H9 (cell line): ENCODE data around the gene IL17RA. TPM values are rescaled to one million over a fixed set of nuclear protein-coding genes. Genes with fewer than 3 reads are reported as not detected.
"Not testable (repeated sequence)": the region's sequence is repeated elsewhere in the genome, so short reads cannot be mapped to it uniquely, and the experiment has no call there.

Experiments used
- DNase-seq: peaks from one replicate; pipeline ENCODE4 v3.0.0-alpha.2; 2017
- H2AFZ ChIP-seq: one replicate; pipeline ENCODE4 v1.6.1; 2013; ENCODE audit warnings: mild to moderate bottlenecking, low read length, control low read depth, moderate library complexity
- H2AK5ac ChIP-seq: 2 replicates; pipeline ENCODE4 v1.6.1; 2013; ENCODE audit warnings: low read length, control low read depth, mixed read lengths; ENCODE audit not compliant: insufficient read length
- H2BK120ac ChIP-seq: one replicate; pipeline ENCODE4 v1.6.1; 2013; ENCODE audit warnings: low read depth, mild to moderate bottlenecking, low read length, control low read depth, inconsistent platforms; ENCODE audit not compliant: poor library complexity, severe bottlenecking
- H2BK12ac ChIP-seq: 2 replicates; pipeline ENCODE4 v1.6.1; 2013; ENCODE audit warnings: low read length, control low read depth, mixed read lengths, low read depth; ENCODE audit not compliant: insufficient read length
- H2BK15ac ChIP-seq: 2 replicates; pipeline ENCODE4 v1.6.1; 2013; ENCODE audit warnings: low read depth, low read length, control low read depth
- H2BK20ac ChIP-seq: one replicate; pipeline ENCODE4 v1.6.1; 2013; ENCODE audit warnings: low read depth, mild to moderate bottlenecking, low read length, control low read depth, inconsistent platforms; ENCODE audit not compliant: poor library complexity, severe bottlenecking
- H2BK5ac ChIP-seq: 2 replicates; pipeline ENCODE4 v1.6.1; 2013; ENCODE audit warnings: low read length, control low read depth, mixed read lengths; ENCODE audit not compliant: insufficient read length
- H3K14ac ChIP-seq: 2 replicates; pipeline ENCODE4 v1.6.1; 2013; ENCODE audit warnings: low read length, control low read depth; ENCODE audit not compliant: insufficient read depth
- H3K18ac ChIP-seq: 2 replicates; pipeline ENCODE4 v1.6.1; 2013; ENCODE audit warnings: low read depth, mild to moderate bottlenecking, mixed read lengths, low read length, control low read depth; ENCODE audit not compliant: insufficient read length
- H3K23ac ChIP-seq: 2 replicates; pipeline ENCODE4 v1.6.1; 2013; ENCODE audit warnings: low read length, control low read depth, mixed read lengths, low read depth; ENCODE audit not compliant: insufficient read length
- H3K23me2 ChIP-seq: 2 replicates; pipeline ENCODE4 v1.6.1; 2013; ENCODE audit warnings: low read depth, mild to moderate bottlenecking, mixed read lengths, low read length, control low read depth; ENCODE audit not compliant: insufficient read length, poor library complexity, severe bottlenecking
- H3K27ac ChIP-seq: 2 replicates; pipeline ENCODE4 v1.5.1; 2013; ENCODE audit warnings: low read length, control low read depth, mixed read lengths, low read depth; ENCODE audit not compliant: insufficient read length
- H3K27me3 ChIP-seq: 2 replicates; pipeline ENCODE4 v1.6.1; 2013; ENCODE audit warnings: low read length, control low read depth, inconsistent platforms; ENCODE audit not compliant: insufficient read depth
- H3K4ac ChIP-seq: 2 replicates; pipeline ENCODE4 v1.6.1; 2013; ENCODE audit warnings: low read depth, mild to moderate bottlenecking, control low read depth, inconsistent platforms, low read length, moderate library complexity
- H3K4me1 ChIP-seq: 2 replicates; pipeline ENCODE4 v1.6.1; 2013; ENCODE audit warnings: low read length, control low read depth, inconsistent platforms; ENCODE audit not compliant: insufficient read depth
- H3K4me2 ChIP-seq: 2 replicates; pipeline ENCODE4 v1.6.1; 2013; ENCODE audit warnings: low read length, control low read depth, mixed read lengths; ENCODE audit not compliant: insufficient read length, insufficient read depth
- H3K56ac ChIP-seq: 2 replicates; pipeline ENCODE4 v1.6.1; 2013; ENCODE audit warnings: low read depth, mild to moderate bottlenecking, mixed read lengths, low read length, control low read depth; ENCODE audit not compliant: insufficient read length
- H3K79me1 ChIP-seq: 2 replicates; pipeline ENCODE4 v1.6.1; 2013; ENCODE audit warnings: low read depth, mild to moderate bottlenecking, moderate library complexity, low read length, control low read depth, inconsistent platforms; ENCODE audit not compliant: insufficient read depth, poor library complexity, severe bottlenecking
- H3K79me2 ChIP-seq: 2 replicates; pipeline ENCODE4 v1.6.1; 2013; ENCODE audit warnings: low read length, control low read depth, inconsistent platforms; ENCODE audit not compliant: insufficient read depth
- H3K9ac ChIP-seq: 2 replicates; pipeline ENCODE4 v1.6.1; 2013; ENCODE audit warnings: low read length, control low read depth, mixed read lengths; ENCODE audit not compliant: insufficient read length; ENCODE audit errors: extremely low read depth
- H3K9me3 ChIP-seq: one replicate; pipeline ENCODE4 v1.6.1; 2013; ENCODE audit warnings: low read depth, low read length, inconsistent platforms; ENCODE audit not compliant: control insufficient read depth
- H3T11ph ChIP-seq: one replicate; pipeline ENCODE4 v1.6.1; 2013; ENCODE audit warnings: mild to moderate bottlenecking, low read length, control low read depth, inconsistent platforms
- H4K20me1 ChIP-seq: one replicate; pipeline ENCODE4 v1.6.1; 2013; ENCODE audit not compliant: control insufficient read depth, insufficient read length, insufficient read depth
- H4K5ac ChIP-seq: 2 replicates; pipeline ENCODE4 v1.6.1; 2013; ENCODE audit warnings: low read depth, mild to moderate bottlenecking, mixed read lengths, low read length, control low read depth; ENCODE audit not compliant: insufficient read length
- H4K8ac ChIP-seq: replicated peaks from 2 replicates; pipeline ENCODE4 v1.6.1; 2013; ENCODE audit warnings: low read length, control low read depth, mixed read lengths, low read depth; ENCODE audit not compliant: insufficient read length
- H4K91ac ChIP-seq: 2 replicates; pipeline ENCODE4 v1.6.1; 2013; ENCODE audit warnings: low read depth, mild to moderate bottlenecking, moderate library complexity, mixed read lengths, low read length, control low read depth; ENCODE audit not compliant: insufficient read length
- H3K27ac Mint-ChIP-seq, 3 experiments: 2 replicates in 2 of 3; 3 replicates in 1 of 3; pipeline ENCODE4 v1.8.0; 2020 to 2021; ENCODE audit warnings: mixed read lengths in 3 of 3, mild to moderate bottlenecking in 1 of 3, moderate library complexity in 1 of 3
- H3K27me3 Mint-ChIP-seq: 2 replicates; pipeline ENCODE4 v1.8.0; 2021; ENCODE audit warnings: low read depth, mild to moderate bottlenecking, moderate library complexity, mixed read lengths
- H3K36me3 Mint-ChIP-seq, 3 experiments: 2 replicates in 2 of 3; 3 replicates in 1 of 3; pipeline ENCODE4 v1.8.0; 2020 to 2021; ENCODE audit warnings: low read depth in 3 of 3, mixed read lengths in 3 of 3; ENCODE audit not compliant: insufficient read depth in 1 of 3
- H3K4me1 Mint-ChIP-seq, 2 experiments: 2 replicates each; pipeline ENCODE4 v1.8.0; 2020; ENCODE audit warnings: mixed read lengths in 2 of 2
- H3K4me3 Mint-ChIP-seq, 2 experiments: 2 replicates in 1 of 2; 3 replicates in 1 of 2; pipeline ENCODE4 v1.8.0; 2020 to 2021; ENCODE audit warnings: mild to moderate bottlenecking in 2 of 2, mixed read lengths in 2 of 2, moderate library complexity in 1 of 2
- H3K9me3 Mint-ChIP-seq, 2 experiments: 2 replicates in 1 of 2; 3 replicates in 1 of 2; pipeline ENCODE4 v1.8.0; 2020; ENCODE audit warnings: mild to moderate bottlenecking in 2 of 2, mixed read lengths in 2 of 2, moderate library complexity in 1 of 2
- CTCF ChIP-seq: fragments of 200-600 bp; sonication (generic); conservative IDR thresholded peaks from 3 replicates; pipeline ENCODE4 v1.8.0; 2021; ENCODE audit warnings: antibody characterized with exemption, mild to moderate bottlenecking
- WGBS: extraction: QIAGEN DNeasy Blood & Tissue Kit; methylation state at CpG from one replicate; pipeline ENCODE4 v1.1.7; 2013; ENCODE audit warnings: missing lambda C conversion rate, low lambda C conversion rate, mixed read lengths; ENCODE audit not compliant: insufficient read length; ENCODE audit errors: extremely low coverage; 5-methylcytosine and 5-hydroxymethylcytosine counted together
- total RNA-seq: library from RNA; stranded (reverse); gene quantifications from 2 replicates; pipeline ENCODE4 v1.2.1, GENCODE V29; 2021

Gene IL17RA
- total RNA-seq, 1 experiment from 2014 or later = 12.4 TPM

GRCh38 chr22:17035246-17035645 lies 49.6 kb upstream of the IL17RA start:
- no peaks in the 10 kb centered on the region for H3K79me2 ChIP-seq
- no peak overlapping the region for H4K91ac ChIP-seq
- no peak overlapping the region for H3K23ac ChIP-seq
- no CpG with 5 or more reads among the region's 4 CpGs for WGBS
- no peak overlapping the region for H4K5ac ChIP-seq
- Mint-ChIP-seq H3K27ac (no peak overlapping the region), H3K27me3 (peaks cover 5% of the 10 kb centered on the region), H3K4me3 (no peak overlapping the region), H3K9me3 (peaks cover 55 to 72% of the 10 kb centered on the region in 2 experiments), H3K36me3 (no peaks in the 10 kb centered on the region), H3K4me1 (peaks cover 0 to 6% of the 10 kb centered on the region in 2 experiments; a peak in 2 of 4 replicates)
- H2BK15ac ChIP-seq = no peak overlapping the region
- H3K14ac ChIP-seq = no peak overlapping the region; the same call in 1 of the 2 replicates
- no peak overlapping the region for H3K56ac ChIP-seq
- H3K4me2 ChIP-seq = no peak overlapping the region
- no peaks in the 10 kb centered on the region for H3K9me3 ChIP-seq
- H3K23me2 ChIP-seq = no peaks in the 10 kb centered on the region
- no peak overlapping the region for H2BK12ac ChIP-seq
- H3K27me3 ChIP-seq = no peaks in the 10 kb centered on the region
- H3K18ac ChIP-seq = no peak overlapping the region
- H3K4ac ChIP-seq = no peak overlapping the region
- H4K8ac ChIP-seq = no peak overlapping the region
- H2AFZ ChIP-seq = no peak overlapping the region
- H3K79me1 ChIP-seq = no peaks in the 10 kb centered on the region
- H3T11ph ChIP-seq = no peak overlapping the region
- H3K9ac ChIP-seq = no peak overlapping the region
- H3K27ac ChIP-seq = no peak overlapping the region
- H2BK5ac ChIP-seq = no peak overlapping the region
- no peaks in the 10 kb centered on the region for H3K4me1 ChIP-seq
- H2AK5ac ChIP-seq = no peak overlapping the region
- no peak overlapping the region for H2BK20ac ChIP-seq
- no peak for DNase-seq
- no peak for TF ChIP-seq CTCF
- H4K20me1 ChIP-seq = no peaks in the 10 kb centered on the region
- H2BK120ac ChIP-seq = no peak overlapping the region

- not testable (repeated sequence) for H2BK120ac ChIP-seq, H3K9ac ChIP-seq, H4K20me1 ChIP-seq, DNase-seq, H2AK5ac ChIP-seq, H2BK15ac ChIP-seq, H3K23ac ChIP-seq, H2BK5ac ChIP-seq, H3K27ac Mint-ChIP-seq, H3K4me1 ChIP-seq, H3K79me2 ChIP-seq, H3K4me1 Mint-ChIP-seq, H4K5ac ChIP-seq, H3K27ac ChIP-seq, H3K4me3 Mint-ChIP-seq, H2BK20ac ChIP-seq, H2AFZ ChIP-seq, H3T11ph ChIP-seq, H3K56ac ChIP-seq, H3K36me3 Mint-ChIP-seq, H3K27me3 Mint-ChIP-seq, H3K79me1 ChIP-seq, H3K27me3 ChIP-seq, H3K4me2 ChIP-seq, H4K91ac ChIP-seq, H3K18ac ChIP-seq, H4K8ac ChIP-seq, H3K9me3 ChIP-seq, H3K14ac ChIP-seq, H3K4ac ChIP-seq, H2BK12ac ChIP-seq, H3K23me2 ChIP-seq
- H3K9me3 Mint-ChIP-seq = peaks cover 55 to 70% of the 10 kb centered on the region in 2 experiments
- WGBS = no CpG with 5 or more reads among the region's 56 CpGs
Measured at GRCh38 chr22:17035976-17036841, 48.6 kb upstream of the IL17RA start.
